ENCODE results near the gene HOXB4. TPM values are rescaled to one million over a fixed set of nuclear protein-coding genes. Genes with fewer than 3 reads are reported as not detected.

HOXB4 gene
- total RNA-seq, 2 experiments from 2014 or later, result 0.16 to 0.17 TPM

- H3K4me1 ChIP-seq (ENCODE audit: insufficient read depth, low read length), result peaks cover 37% of the 10 kb centered on the region
- intact Hi-C loops (cut with DNase I, micrococcal nuclease), result loop anchor here (5.0 kb wide), 3 partner anchors 98 to 508 kb away; no protein-coding TSS in a partner anchor
- POLR2A ChIA-PET, result interaction anchor here (1.3 kb wide), 1 partner anchor 328 kb away, joined by 5 read pairs; no protein-coding TSS in a partner anchor
- TF ChIP-seq CTCF (IDR thresholded peaks at IDR 0.05), result no peak
- Mint-ChIP-seq H3K4me1 (ENCODE audit: low read depth) (peaks cover 26% of the 10 kb centered on the region), H3K9me3 (no peaks in the 10 kb centered on the region), H3K27me3 (peaks cover 98% of the 10 kb centered on the region), H3K27ac (no peak overlapping the region), H3K36me3 (ENCODE audit: low read depth) (no peaks in the 10 kb centered on the region), H3K4me3 (peak overlapping the region; percentile 49)
- H3K27me3 ChIP-seq (ENCODE audit: control insufficient read depth in 1 of 2, insufficient read depth in 2 of 2, low read length in 2 of 2), result peaks cover 82 to 95% of the 10 kb centered on the region in 2 experiments
- no peaks in the 10 kb centered on the region for H3K36me3 ChIP-seq (ENCODE audit: insufficient read depth, low read length)
- no peak overlapping the region for H3K27ac ChIP-seq (ENCODE audit: low read depth in 1 of 2, low read length in 2 of 2)
- peaks cover 0 to 7% of the 10 kb centered on the region in 2 experiments for H3K9me3 ChIP-seq (ENCODE audit: control insufficient read depth in 1 of 2, insufficient read depth in 1 of 2, low read length in 2 of 2)
- CTCF ChIA-PET, result interaction anchor here (1.2 kb wide), 1 partner anchor 28 kb away, joined by 3 read pairs; no protein-coding TSS in a partner anchor
- no peak overlapping the region for H3K4me3 ChIP-seq (ENCODE audit: low read length)
- DNase-seq (no peak), ATAC-seq (ENCODE audit: poor library complexity) (no peak)
These were observed 12.5 kb upstream of the HOXB4 start for GRCh38 chr17:48590607-48591161.

- Mint-ChIP-seq H3K9me3 (no peaks in the 10 kb centered on the region), H3K27ac (no peak within 1 kb of the TSS), H3K36me3 (ENCODE audit: low read depth) (no peaks in the 10 kb centered on the region), H3K27me3 (peaks cover 98% of the 10 kb centered on the region), H3K4me1 (ENCODE audit: low read depth) (peaks cover 33% of the 10 kb centered on the region), H3K4me3 (peak within 1 kb of the TSS; percentile 49)
- Histone ChIP-seq H3K4me1 (ENCODE audit: insufficient read depth, low read length) (peaks cover 43% of the 10 kb centered on the region), H3K27ac (ENCODE audit: low read depth in 1 of 2, low read length in 2 of 2) (no peak within 1 kb of the TSS), H3K27me3 (ENCODE audit: control insufficient read depth in 1 of 2, insufficient read depth in 2 of 2, low read length in 2 of 2) (peaks cover 80 to 94% of the 10 kb centered on the region in 2 experiments), H3K36me3 (ENCODE audit: insufficient read depth, low read length) (no peaks in the 10 kb centered on the region), H3K4me3 (ENCODE audit: low read length) (no peak within 1 kb of the TSS), H3K9me3 (ENCODE audit: control insufficient read depth in 1 of 2, insufficient read depth in 1 of 2, low read length in 2 of 2) (peaks cover 0 to 7% of the 10 kb centered on the region in 2 experiments)
- no peak for TF ChIP-seq CTCF (IDR thresholded peaks at IDR 0.05)
- CTCF ChIA-PET, result interaction anchor here (1.2 kb wide), 1 partner anchor 22 kb away, joined by 3 read pairs; no protein-coding TSS in a partner anchor
- POLR2A ChIA-PET, result interaction anchor here (1.3 kb wide), 1 partner anchor 328 kb away, joined by 5 read pairs; no protein-coding TSS in a partner anchor
- ATAC-seq (ENCODE audit: poor library complexity) (no peak), DNase-seq (no peak)
- intact Hi-C loops (cut with DNase I, micrococcal nuclease), result loop anchor here (5.0 kb wide), 3 partner anchors 98 to 508 kb away; no protein-coding TSS in a partner anchor
These were observed 11.9 kb upstream of the HOXB4 start, which contains the start of gene HOXB3 for GRCh38 chr17:48589831-48590606. HOXB3 (minus strand) TSS chr17:48590241; CDS start chr17:48552474, 37,767 bp downstream.

DNA sequence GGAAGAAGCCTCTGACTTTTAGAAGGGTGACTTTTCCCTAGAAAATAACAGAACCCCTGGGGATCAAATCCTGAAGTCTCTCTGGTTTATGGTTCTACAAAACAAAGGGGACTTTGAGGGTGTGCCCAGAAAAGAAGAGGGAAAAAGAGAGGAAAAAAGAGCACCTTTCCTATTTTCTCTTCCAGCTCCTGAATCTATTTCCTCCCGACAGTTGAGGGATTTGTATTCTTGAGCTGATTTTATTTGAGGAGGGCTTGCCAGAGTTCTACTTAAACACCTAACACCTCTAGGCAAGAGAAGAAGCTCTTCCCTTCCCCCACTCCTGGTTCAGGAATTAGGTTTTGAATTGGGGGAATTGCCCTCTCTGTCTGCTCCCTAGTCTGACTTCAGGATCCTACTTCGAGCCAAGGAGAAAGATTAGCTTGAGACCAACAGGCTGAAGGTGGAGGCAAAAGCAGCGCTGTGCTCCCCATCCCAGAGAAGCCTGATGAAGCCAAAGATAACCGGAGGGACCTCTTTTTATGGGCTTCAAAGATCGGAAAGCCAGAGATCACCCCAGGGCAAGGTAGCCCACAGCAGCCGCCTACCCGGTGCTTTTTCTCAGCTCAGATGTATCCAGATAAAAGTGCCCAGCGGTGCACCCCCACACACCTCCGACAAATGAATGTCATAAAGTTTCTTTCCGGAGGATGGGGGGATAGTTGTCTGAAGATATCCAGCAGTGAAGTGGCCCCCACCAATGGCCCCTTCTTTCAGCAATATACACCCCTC, 11.1 kb upstream of the HOXB4 start:
- TF ChIP-seq CTCF (IDR thresholded peaks at IDR 0.05), result no peak
- Histone ChIP-seq H3K27me3 (ENCODE audit: control insufficient read depth in 1 of 2, insufficient read depth in 2 of 2, low read length in 2 of 2) (peaks cover 75 to 89% of the 10 kb centered on the region in 2 experiments), H3K36me3 (ENCODE audit: insufficient read depth, low read length) (no peaks in the 10 kb centered on the region), H3K4me3 (ENCODE audit: low read length) (no peak overlapping the region), H3K9me3 (ENCODE audit: control insufficient read depth in 1 of 2, insufficient read depth in 1 of 2, low read length in 2 of 2) (peaks cover 0 to under 1% of the 10 kb centered on the region in 2 experiments), H3K4me1 (ENCODE audit: insufficient read depth, low read length) (peaks cover 45% of the 10 kb centered on the region), H3K27ac (ENCODE audit: low read depth in 1 of 2, low read length in 2 of 2) (no peak overlapping the region)
- Mint-ChIP-seq H3K4me3 (no peak overlapping the region), H3K27me3 (peaks cover 100% of the 10 kb centered on the region), H3K9me3 (no peaks in the 10 kb centered on the region), H3K27ac (no peak overlapping the region), H3K36me3 (ENCODE audit: low read depth) (no peaks in the 10 kb centered on the region), H3K4me1 (ENCODE audit: low read depth) (peaks cover 36% of the 10 kb centered on the region)
- ChIA-PET POLR2A (interaction anchor here (0.8 to 1.3 kb wide), 3 partner anchors 136 to 327 kb away, joined by 3 to 5 read pairs (median 4); no protein-coding TSS in a partner anchor), CTCF (interaction anchor here (1.0 to 2.4 kb wide), 8 partner anchors 23 to 255 kb away, joined by 3 to 11 read pairs (median 4); no protein-coding TSS in a partner anchor)
- intact Hi-C loops (cut with DNase I, micrococcal nuclease), result no loop called here
- DNase-seq (no peak), ATAC-seq (ENCODE audit: poor library complexity) (no peak)
